Activated CD4-positive, alpha-beta T cell treated with anti-CD3 and anti-CD28 coated beads, Interleukin-2, amount 10 ng/mL, durations not matched to agents 24 days and 14 days (primary cell): Measurements from ENCODE around the gene UPP2. TPM values are rescaled to one million over a fixed set of nuclear protein-coding genes. Genes with fewer than 3 reads are reported as not detected.

Experiments used
- DNase-seq: peaks from one replicate; pipeline ENCODE4 v3.0.0; 2022
- H3K27ac Mint-ChIP-seq: one replicate; pipeline ENCODE4 v1.8.0; 2022; ENCODE audit warnings: mild to moderate bottlenecking, mixed read lengths
- H3K27me3 Mint-ChIP-seq: one replicate; pipeline ENCODE4 v1.8.0; 2022; ENCODE audit warnings: mixed read lengths
- H3K36me3 Mint-ChIP-seq: one replicate; pipeline ENCODE4 v1.8.0; 2022; ENCODE audit warnings: low read depth, mild to moderate bottlenecking, mixed read lengths
- H3K4me1 Mint-ChIP-seq: one replicate; pipeline ENCODE4 v1.8.0; 2021; ENCODE audit warnings: mixed read lengths
- H3K4me3 Mint-ChIP-seq: one replicate; pipeline ENCODE4 v1.8.0; 2022; ENCODE audit warnings: mild to moderate bottlenecking, moderate library complexity, mixed read lengths
- H3K9me3 Mint-ChIP-seq: one replicate; pipeline ENCODE4 v1.8.0; 2021; ENCODE audit warnings: mixed read lengths
- intact Hi-C: fragments of 100-400 bp; cut with micrococcal nuclease; formaldehyde crosslinking; loops from one replicate; pipeline ENCODE4 v1.15.1; 2023
- total RNA-seq: library from RNA; stranded (reverse); gene quantifications from 2 replicates; pipeline ENCODE4 v1.2.3, GENCODE V29; 2022

The UPP2 gene
- total RNA-seq, 1 donor from 2014 or later = not detected

GRCh38 chr2:158140201-158140600, 38.5 kb downstream of the UPP2 start:
- DNase-seq = no peak
- no peak overlapping the region for H3K27ac Mint-ChIP-seq
- no peaks in the 10 kb centered on the region for H3K9me3 Mint-ChIP-seq
- H3K4me3 Mint-ChIP-seq = no peak overlapping the region
- no peaks in the 10 kb centered on the region for H3K4me1 Mint-ChIP-seq
- H3K36me3 Mint-ChIP-seq = no peaks in the 10 kb centered on the region
- intact Hi-C loops = no loop called here
- peaks cover 7% of the 10 kb centered on the region for H3K27me3 Mint-ChIP-seq

- intact Hi-C loops = no loop called here
- no peaks in the 10 kb centered on the region for H3K4me1 Mint-ChIP-seq
- H3K4me3 Mint-ChIP-seq = no peak overlapping the region
- H3K27me3 Mint-ChIP-seq = peaks cover 10% of the 10 kb centered on the region
- H3K27ac Mint-ChIP-seq = no peak overlapping the region
- DNase-seq = no peak
- H3K36me3 Mint-ChIP-seq = no peaks in the 10 kb centered on the region
- no peaks in the 10 kb centered on the region for H3K9me3 Mint-ChIP-seq
Observed at GRCh38 chr2:158142165-158142564, 40.5 kb downstream of the UPP2 start.

DNA sequence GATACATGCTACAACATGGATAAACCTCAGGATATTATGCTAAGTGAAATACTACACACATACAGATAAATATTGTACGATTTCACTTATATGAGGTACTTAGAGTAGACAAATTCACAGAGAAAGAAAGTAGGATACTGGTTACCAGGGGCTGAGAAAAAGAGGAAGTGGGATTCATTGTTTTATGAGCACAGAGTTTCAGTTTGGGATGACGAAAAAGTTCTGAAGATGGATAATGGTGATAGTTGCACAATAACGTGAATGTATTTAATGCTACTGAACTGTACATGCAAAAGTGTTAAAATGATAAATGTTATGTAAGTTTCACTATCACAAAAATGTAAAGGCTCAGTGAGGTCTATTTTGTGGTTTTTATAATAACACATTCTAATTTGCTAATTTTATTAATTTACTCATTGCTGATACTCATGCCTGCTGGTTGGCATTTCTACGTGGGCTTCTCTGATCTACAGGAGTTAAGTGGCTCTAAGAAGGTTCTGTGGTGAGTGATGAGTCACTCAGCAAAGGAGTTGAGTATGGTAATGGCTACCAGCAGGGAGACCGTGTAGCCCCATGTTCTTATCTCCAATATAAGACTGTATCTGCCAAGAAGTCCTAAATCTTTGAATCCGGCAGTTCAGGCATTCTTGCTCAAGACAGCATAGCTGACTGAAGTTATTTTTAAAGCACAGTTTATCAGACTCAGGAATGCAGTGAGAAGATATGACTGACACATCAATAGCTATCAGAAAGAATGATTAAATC, 41.1 kb downstream of the UPP2 start:
- Mint-ChIP-seq H3K36me3 (no peaks in the 10 kb centered on the region), H3K27me3 (peaks cover 10% of the 10 kb centered on the region), H3K4me3 (no peak overlapping the region), H3K9me3 (no peaks in the 10 kb centered on the region), H3K4me1 (no peaks in the 10 kb centered on the region), H3K27ac (no peak overlapping the region)
- DNase-seq = no peak
- intact Hi-C loops = no loop called here

GRCh38 chr2:158143703-158144360, 42.2 kb downstream of the UPP2 start:
- Mint-ChIP-seq H3K4me3 (no peak overlapping the region), H3K27me3 (peaks cover 10% of the 10 kb centered on the region), H3K36me3 (no peaks in the 10 kb centered on the region), H3K9me3 (no peaks in the 10 kb centered on the region), H3K27ac (no peak overlapping the region), H3K4me1 (no peaks in the 10 kb centered on the region)
- DNase-seq = no peak
- intact Hi-C loops = no loop called here

DNA sequence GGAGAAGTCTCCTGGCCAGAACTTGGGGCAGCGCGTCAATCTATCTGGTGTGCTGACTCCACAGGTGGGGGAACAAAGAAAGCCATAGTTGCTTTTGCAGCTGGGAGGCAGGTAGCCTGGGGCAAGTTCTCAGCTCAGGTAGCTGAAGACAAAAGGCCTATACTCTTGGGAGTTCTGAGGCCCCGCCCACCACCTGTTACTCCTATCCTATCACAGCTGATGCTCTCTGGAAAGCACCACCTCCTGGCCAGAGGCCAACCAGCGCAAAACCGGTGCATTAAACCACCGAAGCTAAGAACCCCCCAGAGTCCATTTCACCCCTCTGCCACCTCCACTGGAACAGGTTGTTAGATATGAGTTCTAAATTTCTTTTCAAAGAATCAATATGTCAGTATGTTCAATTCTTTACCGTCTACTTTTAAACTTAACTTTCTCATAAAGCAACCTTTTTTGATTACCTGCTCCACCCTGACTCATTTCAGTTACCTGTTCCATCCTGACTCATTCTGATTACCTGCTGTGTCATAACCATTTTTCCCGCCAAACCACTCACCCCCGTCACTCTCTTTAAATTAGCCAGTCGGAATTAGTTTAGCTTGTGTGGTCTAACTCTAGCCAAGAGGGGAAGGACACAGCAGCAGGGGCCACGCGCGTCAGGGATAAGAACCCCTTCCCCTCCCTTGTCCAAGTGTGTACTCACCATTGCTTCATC, 43.4 kb downstream of the UPP2 start:
- Mint-ChIP-seq H3K27ac (no peak overlapping the region), H3K27me3 (peaks cover 13% of the 10 kb centered on the region), H3K9me3 (no peaks in the 10 kb centered on the region), H3K36me3 (no peaks in the 10 kb centered on the region), H3K4me3 (no peak overlapping the region), H3K4me1 (no peaks in the 10 kb centered on the region)
- no peak for DNase-seq
- intact Hi-C loops = no loop called here

- intact Hi-C loops = no loop called here
- no peaks in the 10 kb centered on the region for H3K4me1 Mint-ChIP-seq
- H3K9me3 Mint-ChIP-seq = no peaks in the 10 kb centered on the region
- H3K27ac Mint-ChIP-seq = no peak overlapping the region
- no peak overlapping the region for H3K4me3 Mint-ChIP-seq
- H3K36me3 Mint-ChIP-seq = no peaks in the 10 kb centered on the region
- H3K27me3 Mint-ChIP-seq = peaks cover 7% of the 10 kb centered on the region
- DNase-seq = no peak
Observed at GRCh38 chr2:158153270-158154015, 51.8 kb downstream of the UPP2 start.

- intact Hi-C loops = no loop called here
- no peaks in the 10 kb centered on the region for H3K9me3 Mint-ChIP-seq
- H3K4me3 Mint-ChIP-seq = no peak overlapping the region
- no peaks in the 10 kb centered on the region for H3K36me3 Mint-ChIP-seq
- DNase-seq = no peak
- no peak overlapping the region for H3K27ac Mint-ChIP-seq
- no peaks in the 10 kb centered on the region for H3K4me1 Mint-ChIP-seq
- peaks cover 7% of the 10 kb centered on the region for H3K27me3 Mint-ChIP-seq
Observed at GRCh38 chr2:158154596-158154995, 52.9 kb downstream of the UPP2 start.

- H3K4me3 Mint-ChIP-seq = no peak overlapping the region
- H3K27ac Mint-ChIP-seq = no peak overlapping the region
- H3K36me3 Mint-ChIP-seq = no peaks in the 10 kb centered on the region
- H3K9me3 Mint-ChIP-seq = no peaks in the 10 kb centered on the region
- no peaks in the 10 kb centered on the region for H3K4me1 Mint-ChIP-seq
- DNase-seq = no peak
- intact Hi-C loops = no loop called here
- H3K27me3 Mint-ChIP-seq = peaks cover 28% of the 10 kb centered on the region
Observed at GRCh38 chr2:158172719-158173118, 71.0 kb downstream of the UPP2 start.

DNA sequence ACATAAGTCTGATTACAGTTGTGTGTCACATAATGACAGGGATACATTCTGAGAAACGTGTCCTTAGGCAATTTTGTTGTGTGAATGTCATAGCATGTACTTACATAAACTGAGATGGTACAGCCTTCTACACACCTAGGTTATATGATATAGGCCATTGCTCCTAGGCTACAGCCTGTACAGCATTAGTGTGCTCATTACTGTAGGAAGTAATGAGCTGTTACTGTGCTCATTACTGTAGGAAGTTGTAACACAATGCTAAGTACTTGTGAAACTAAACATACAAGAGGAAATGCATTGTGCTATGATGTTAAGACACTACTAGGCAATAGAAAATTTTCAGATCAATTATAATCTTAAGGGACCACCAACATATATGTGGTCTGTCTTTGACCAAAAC, 72.8 kb downstream of the UPP2 start:
- intact Hi-C loops = no loop called here
- H3K27ac Mint-ChIP-seq = no peak overlapping the region
- no peak overlapping the region for H3K4me3 Mint-ChIP-seq
- H3K27me3 Mint-ChIP-seq = peaks cover 30% of the 10 kb centered on the region
- H3K36me3 Mint-ChIP-seq = no peaks in the 10 kb centered on the region
- no peak for DNase-seq
- H3K4me1 Mint-ChIP-seq = no peaks in the 10 kb centered on the region
- no peaks in the 10 kb centered on the region for H3K9me3 Mint-ChIP-seq

GRCh38 chr2:158174956-158175355, 73.3 kb downstream of the UPP2 start:
- Mint-ChIP-seq H3K9me3 (no peaks in the 10 kb centered on the region), H3K27me3 (peaks cover 30% of the 10 kb centered on the region), H3K36me3 (no peaks in the 10 kb centered on the region), H3K4me3 (no peak overlapping the region), H3K27ac (no peak overlapping the region), H3K4me1 (no peaks in the 10 kb centered on the region)
- intact Hi-C loops = loop anchor here (5.0 kb wide), 1 partner anchor 282 kb away; the partner anchor contains the start of genes CCDC148 and PKP4
- DNase-seq = no peak

DNA sequence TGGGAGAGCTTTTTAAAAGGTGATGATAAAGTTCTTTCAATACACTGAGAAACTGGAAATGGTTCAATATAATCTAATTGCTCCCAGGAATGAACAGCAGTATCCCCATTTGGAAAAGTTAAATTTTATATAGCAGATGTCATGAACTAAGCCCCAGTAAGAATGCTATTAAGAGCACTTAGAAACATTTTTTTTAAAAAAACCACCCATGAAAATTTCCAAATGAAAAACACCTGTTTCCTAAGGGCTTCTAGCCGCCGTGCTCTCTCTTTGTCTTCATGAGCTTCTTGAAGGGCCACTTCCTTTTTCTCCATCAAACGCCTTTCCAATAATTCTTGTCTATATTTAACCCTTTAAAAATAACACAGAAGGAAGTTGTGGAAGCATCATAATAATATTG, 77.0 kb downstream of the UPP2 start:
- no peaks in the 10 kb centered on the region for H3K36me3 Mint-ChIP-seq
- no peaks in the 10 kb centered on the region for H3K4me1 Mint-ChIP-seq
- no peak overlapping the region for H3K4me3 Mint-ChIP-seq
- H3K27ac Mint-ChIP-seq = no peak overlapping the region
- H3K27me3 Mint-ChIP-seq = peaks cover 43% of the 10 kb centered on the region
- no peaks in the 10 kb centered on the region for H3K9me3 Mint-ChIP-seq
- no peak for DNase-seq
- intact Hi-C loops = loop anchor here (2.0 to 5.0 kb wide), 2 partner anchors 279 to 576 kb away; partner anchors contain the start of genes CCDC148 and PKP4

- Mint-ChIP-seq H3K27ac (no peak overlapping the region), H3K27me3 (peaks cover 47% of the 10 kb centered on the region), H3K36me3 (no peaks in the 10 kb centered on the region), H3K4me1 (no peaks in the 10 kb centered on the region), H3K4me3 (no peak overlapping the region), H3K9me3 (no peaks in the 10 kb centered on the region)
- no peak for DNase-seq
- intact Hi-C loops = loop anchor here (2.0 to 5.0 kb wide), 2 partner anchors 278 to 575 kb away; partner anchors contain the start of genes CCDC148 and PKP4
Observed at GRCh38 chr2:158179660-158180059, 78.0 kb downstream of the UPP2 start.

DNA sequence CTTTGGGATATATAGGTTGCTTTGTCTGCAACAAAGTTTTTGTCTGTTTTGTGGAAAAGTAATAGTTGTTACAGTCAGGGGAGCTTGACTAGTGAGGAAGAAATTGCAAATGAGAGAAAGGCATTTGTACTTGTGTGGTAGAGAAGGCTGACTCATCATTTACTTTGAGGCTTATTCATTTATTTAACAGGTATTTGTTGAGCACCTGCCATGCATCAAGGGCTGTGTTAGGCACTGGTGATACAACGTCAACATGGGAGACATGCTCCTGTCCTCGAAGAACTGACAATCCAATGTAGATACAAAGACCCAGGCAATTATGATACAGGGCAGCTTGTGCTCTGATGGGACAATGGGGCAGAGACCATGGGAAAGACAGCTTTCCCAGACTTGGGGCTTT, 79.5 kb downstream of the UPP2 start:
- peaks cover 49% of the 10 kb centered on the region for H3K27me3 Mint-ChIP-seq
- no peak overlapping the region for H3K4me3 Mint-ChIP-seq
- intact Hi-C loops = no loop called here
- DNase-seq = no peak
- H3K27ac Mint-ChIP-seq = no peak overlapping the region
- H3K36me3 Mint-ChIP-seq = no peaks in the 10 kb centered on the region
- no peaks in the 10 kb centered on the region for H3K9me3 Mint-ChIP-seq
- no peaks in the 10 kb centered on the region for H3K4me1 Mint-ChIP-seq
